Measurements from ENCODE around the gene IL19.

DNA sequence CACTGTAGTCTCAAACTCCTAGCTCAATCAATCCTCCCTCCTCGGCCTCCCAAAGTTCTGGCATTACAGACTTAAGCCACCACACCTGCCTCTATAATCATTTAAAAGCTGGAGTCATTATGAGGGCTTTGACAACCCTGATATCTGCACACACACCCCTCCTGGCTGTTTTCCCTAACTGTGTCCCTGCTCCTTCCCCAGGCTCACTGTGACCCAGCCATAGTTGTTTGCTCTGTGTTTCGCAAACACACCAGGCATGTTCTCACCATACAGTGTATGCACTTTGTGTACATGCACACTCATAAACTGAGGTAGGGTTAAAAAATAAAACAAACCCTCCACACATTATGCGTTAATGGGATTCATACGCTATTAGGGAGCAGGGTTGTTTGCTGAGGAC lies 73.1 kb downstream of the IL19 start:
- TF ChIP-seq EP300 (IDR thresholded peaks at IDR 0.05; ENCODE audit: low read length) = no peak
- TF ChIP-seq, protein P1, sequence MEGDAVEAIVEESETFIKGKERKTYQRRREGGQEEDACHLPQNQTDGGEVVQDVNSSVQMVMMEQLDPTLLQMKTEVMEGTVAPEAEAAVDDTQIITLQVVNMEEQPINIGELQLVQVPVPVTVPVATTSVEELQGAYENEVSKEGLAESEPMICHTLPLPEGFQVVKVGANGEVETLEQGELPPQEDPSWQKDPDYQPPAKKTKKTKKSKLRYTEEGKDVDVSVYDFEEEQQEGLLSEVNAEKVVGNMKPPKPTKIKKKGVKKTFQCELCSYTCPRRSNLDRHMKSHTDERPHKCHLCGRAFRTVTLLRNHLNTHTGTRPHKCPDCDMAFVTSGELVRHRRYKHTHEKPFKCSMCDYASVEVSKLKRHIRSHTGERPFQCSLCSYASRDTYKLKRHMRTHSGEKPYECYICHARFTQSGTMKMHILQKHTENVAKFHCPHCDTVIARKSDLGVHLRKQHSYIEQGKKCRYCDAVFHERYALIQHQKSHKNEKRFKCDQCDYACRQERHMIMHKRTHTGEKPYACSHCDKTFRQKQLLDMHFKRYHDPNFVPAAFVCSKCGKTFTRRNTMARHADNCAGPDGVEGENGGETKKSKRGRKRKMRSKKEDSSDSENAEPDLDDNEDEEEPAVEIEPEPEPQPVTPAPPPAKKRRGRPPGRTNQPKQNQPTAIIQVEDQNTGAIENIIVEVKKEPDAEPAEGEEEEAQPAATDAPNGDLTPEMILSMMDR (IDR thresholded peaks at IDR 0.05 in 2 of 3, conservative IDR thresholded peaks at IDR 0.05 in 1 of 3; ENCODE audit: insufficient read depth in 2 of 3, low read depth in 1 of 3, low read length in 3 of 3) = no peak
- TF ChIP-seq EGR1 (conservative IDR thresholded peaks at IDR 0.05) = no peak
- TF ChIP-seq HNRNPLL (IDR thresholded peaks at IDR 0.05; ENCODE audit: low read depth, low read length, poor library complexity, severe bottlenecking) = no peak
- no peak for TF ChIP-seq CHD4 (IDR thresholded peaks at IDR 0.05; ENCODE audit: insufficient read depth, insufficient replicate concordance, low read depth, low read length, poor library complexity, severe bottlenecking)
- TF ChIP-seq FOXA1 (IDR thresholded peaks at IDR 0.05; ENCODE audit: borderline replicate concordance) = no peak
- no peak for TF ChIP-seq ELF1 (tag; IDR thresholded peaks at IDR 0.05)
- no peak for TF ChIP-seq EZH2 (IDR thresholded peaks at IDR 0.05; ENCODE audit: borderline replicate concordance, low read depth, low read length)
- TF ChIP-seq POLR2AphosphoS5 (IDR thresholded peaks at IDR 0.05; ENCODE audit: control insufficient read depth, insufficient read depth, low read depth, low read length) = no peak
- TF ChIP-seq CREM (IDR thresholded peaks at IDR 0.05; ENCODE audit: low read depth) = no peak
- TF ChIP-seq BHLHE40 (IDR thresholded peaks at IDR 0.05; ENCODE audit: low read length) = no peak
- TF ChIP-seq HDAC3 (IDR thresholded peaks at IDR 0.05; ENCODE audit: borderline replicate concordance, partially characterized antibody) = no peak

Data from K562 (cell line).